Stimulated activated CD4-positive, alpha-beta T cell treated with anti-CD3 and anti-CD28 coated beads, Interleukin-15, amount 100 ng/mL, for 24 hours (primary cell): ENCODE measurements around the gene STX2.
A peak's percentile ranks its signal among the peaks of the same experiment; 100 is the strongest.
"Not testable (repeated sequence)": the region's sequence is repeated elsewhere in the genome, so short reads cannot be mapped to it uniquely, and the experiment has no call there.

Source experiments
- DNase-seq: peaks from one replicate; pipeline ENCODE4 v3.0.0-alpha.2; 2020

Gene STX2

DNA sequence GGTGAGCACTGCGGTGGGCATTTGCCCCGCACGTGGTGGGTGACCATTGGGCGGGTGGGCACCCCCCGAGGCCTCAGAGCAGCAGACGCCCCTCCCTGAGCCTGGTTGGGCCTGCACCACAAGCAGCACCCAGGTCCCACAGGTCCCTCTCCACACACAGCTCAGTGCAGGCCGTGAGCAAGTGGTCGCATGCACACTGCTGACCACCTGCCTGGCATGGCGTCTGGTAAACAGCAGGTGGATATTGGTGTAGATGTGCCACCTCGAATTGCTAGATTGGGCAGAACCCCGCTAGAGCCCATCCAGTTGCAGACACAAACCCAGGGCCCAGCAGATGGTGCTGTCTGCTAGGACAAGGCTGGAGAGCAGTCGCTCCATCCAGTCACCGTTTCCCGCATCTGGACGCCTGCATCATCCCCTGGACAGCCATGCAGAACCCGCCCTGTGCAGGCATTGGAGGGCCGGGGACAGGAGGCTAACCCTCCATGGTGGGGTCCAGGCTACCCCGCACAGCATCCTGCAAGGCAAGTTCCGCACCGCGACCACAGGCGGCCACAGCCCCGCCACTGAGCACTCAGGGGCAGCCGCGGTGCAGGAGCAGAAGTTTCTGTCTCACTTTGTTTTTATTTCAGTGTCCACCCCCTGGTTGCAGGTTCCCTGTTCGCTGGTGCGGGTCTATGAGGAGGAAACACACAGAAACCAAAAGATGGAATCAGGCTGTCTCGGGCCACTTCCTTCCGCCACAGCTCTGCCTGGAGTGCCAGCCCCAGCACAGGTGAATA lies 77.3 kb downstream of the STX2 start:
- peak; percentile 73 for DNase-seq

DNA sequence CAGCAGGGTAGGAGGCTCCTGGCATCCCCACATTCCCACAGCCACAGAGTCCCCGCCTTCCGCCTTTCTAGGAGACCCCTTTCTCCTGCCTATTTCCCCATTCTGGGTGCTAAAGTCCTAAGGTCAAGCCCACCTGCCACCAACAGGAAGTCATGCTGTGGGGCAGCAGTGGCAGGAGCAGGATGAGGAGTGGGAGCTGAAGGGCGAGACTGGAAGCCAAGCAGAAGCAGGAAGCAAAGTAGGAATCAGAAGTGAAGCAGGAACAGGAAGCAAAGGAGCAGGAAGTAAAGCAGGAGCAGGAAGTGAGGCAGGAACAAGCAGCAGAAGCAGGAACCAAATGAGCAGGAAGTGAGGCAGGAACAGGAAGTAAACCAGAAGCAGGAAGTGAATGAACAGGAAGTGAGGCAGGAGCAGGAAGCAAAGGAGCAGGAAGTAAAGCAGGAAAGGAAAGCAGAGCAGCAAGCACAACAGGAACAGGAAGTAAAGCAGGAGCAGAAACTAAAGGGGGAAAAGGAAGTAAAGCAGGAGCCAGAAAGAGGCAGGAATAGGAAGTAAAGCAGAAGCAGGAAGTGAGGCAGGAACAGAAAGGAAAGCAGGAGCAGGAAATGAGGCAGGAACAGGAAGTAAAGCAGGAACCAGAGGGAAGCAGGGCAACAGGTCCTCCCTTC lies 84.7 kb downstream of the STX2 start:
- no peak for DNase-seq

DNA sequence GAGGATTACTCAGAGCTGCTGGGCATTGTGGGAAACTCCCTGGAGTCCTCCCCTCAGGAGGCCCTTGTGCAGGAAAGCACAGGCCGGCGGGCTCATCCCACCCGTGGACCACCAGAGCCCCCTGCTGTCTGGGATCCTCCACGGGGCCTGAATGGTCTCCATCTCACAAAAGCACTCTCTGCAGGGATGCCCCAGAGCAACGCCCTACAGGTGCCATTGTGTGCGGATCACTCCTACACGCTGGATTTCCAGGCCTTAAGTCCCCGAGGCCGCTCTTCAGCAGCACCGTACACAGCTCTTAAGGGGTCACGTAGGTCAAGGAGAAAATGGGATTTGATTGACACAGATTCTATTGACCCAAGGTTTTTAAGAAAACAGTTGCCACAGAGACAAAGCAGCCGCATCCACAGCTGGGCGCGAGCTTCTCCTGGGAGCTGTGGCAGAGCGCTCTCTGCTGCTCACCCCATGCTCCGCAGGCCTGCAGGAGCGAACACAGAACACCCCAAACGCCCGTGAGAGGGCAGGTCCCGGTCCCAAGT lies 86.3 kb downstream of the STX2 start:
- DNase-seq = no peak

DNA sequence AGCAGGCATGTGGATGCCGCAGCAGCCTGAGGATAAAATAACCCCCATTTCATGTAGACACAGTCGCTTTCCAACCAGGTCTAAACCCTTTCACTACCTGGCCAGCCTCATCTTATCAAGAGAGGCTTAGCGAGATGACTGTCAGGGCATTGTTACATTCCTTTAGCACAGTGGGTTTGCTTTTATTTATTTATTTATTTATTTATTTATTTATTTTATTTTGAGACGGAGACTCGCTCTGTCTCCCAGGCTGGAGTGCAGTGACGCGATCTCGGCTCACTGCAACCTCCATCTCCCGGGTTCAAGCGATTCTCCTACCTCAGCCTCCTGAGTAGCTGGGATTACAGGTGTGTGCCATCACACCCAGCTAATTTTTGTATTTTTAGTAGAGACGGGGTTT lies 87.0 kb downstream of the STX2 start:
- not testable (repeated sequence) for DNase-seq

DNA sequence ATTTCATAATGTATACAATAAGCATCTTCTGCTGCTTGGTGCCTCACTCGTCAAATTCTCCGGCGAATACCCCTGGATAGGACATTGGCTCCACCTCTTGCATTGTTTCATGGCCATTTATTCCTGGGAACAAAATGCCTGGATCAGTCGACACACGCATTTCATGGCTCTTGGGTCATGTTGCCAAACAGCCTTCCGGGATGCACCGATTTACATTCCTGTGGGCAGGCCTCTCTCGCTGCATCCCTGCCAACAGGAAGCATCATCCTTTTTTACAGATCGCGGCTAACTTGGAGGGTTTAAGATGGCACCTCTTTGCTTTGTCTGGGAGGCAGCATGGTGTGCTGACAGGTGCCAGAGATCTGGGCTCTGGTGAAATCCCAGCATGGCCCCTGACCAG lies 90.3 kb downstream of the STX2 start:
- DNase-seq = no peak

DNA sequence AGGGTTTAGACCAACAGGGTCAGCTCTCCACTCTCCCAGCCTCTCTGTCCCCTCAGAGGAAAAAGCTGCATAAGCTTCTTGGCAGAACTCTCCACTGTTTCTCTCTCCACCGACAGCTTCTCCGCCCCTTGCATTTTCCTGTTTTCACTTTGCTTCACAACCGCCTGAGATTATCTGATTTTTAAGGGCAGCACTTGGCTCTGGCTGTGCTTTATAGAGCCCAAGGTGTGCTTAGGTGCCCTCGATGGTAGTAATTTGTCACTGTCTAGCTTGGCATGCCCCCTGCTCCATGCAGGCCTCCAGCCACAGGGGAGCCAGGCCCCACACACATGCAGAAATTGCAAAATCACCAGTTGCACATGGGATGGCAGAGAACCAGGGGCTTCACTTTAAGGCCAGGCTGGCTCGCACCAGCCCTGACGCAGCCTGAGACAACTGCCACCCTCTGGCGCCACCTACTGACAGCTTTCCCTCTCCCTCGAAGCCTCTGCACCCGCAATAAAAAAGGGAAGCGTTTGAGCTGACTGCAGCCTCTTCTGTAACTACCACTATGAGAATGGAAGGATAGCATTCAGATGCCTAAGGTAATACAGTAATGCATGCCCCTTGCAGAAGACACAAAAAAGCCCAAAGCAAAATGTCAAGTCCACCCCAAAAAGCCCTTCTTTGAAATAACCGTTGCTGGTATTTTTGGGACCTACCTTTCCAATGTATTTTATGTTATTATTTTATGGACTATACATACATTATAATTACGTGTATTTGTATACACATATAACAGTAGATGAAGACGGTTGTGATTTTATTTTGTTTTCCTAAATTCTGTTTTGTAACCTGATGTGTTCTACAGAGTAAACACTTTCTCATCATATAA lies 90.9 kb downstream of the STX2 start:
- DNase-seq = peak; percentile 86

DNA sequence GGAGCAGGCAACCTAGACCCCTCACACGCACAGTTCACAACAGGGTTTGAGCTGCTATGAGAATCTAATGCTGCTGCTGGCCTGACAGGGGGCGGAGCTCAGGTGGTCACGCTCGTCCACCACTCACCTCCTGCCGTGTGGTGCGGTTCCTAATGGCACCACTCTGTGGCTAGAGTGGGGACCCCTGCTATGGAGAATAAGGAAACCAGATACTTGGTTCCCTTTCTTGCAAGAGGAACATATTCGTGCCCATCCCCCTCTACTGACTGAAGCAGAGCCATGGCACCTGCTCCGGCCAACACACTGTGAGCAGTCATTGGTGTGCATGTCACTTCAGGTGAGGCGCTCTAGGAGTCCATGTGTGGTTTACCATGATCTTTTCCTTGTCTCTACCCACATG lies 92.5 kb downstream of the STX2 start:
- no peak for DNase-seq

DNA sequence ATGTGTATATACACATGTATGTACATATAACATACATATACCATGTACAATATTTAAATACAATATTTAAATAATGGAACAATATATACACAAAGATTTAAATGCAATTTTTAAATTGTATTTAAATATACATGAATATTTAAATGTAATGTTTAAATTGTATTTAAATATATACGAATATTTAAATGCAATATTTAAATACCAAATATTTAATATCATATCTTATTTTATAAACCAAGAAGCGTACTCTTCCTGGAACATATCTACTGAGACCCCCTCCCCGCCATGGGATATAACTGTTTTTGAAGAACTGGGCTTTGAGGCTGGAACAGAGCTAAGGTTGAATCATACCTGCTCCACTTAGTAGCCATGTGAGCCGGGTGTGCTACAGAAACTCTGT lies 93.1 kb downstream of the STX2 start:
- no peak for DNase-seq

DNA sequence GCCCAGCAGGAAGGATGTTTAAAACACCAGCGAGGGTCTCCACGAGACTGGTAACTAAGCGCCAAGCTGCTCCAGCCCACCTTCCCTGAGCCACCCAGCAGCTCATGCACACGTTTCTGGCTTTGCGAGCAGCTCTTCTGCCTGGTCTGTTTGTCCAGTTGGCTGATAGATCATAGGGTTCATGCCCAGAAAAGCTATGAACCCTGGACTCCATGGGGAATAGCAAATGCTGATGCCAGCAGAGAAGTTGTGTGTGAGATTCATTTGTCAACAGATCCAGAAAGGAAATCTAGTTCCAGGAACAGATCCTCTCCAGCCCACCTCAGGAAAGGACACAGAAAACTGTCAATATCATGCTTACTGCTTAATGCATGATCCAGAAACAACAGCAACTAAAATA lies 94.8 kb downstream of the STX2 start:
- no peak for DNase-seq

DNA sequence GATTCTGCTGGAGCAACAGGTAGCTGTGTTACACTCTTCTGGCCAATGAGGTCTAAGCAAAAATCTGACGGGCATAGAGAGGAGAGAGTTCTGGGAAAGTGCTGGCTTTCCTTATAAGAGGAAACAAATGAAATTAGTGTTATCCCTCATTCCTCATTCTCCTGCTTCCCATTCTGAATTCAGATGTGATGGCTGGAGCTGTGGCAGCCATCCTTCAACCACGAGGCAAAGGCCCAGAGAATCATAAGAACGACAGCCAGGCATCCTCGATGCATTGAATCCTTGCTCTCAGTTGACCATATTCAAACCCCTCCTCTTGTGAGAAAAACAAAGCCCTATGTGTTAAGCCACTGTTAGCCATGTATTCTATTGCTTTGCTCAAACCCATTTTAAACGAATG lies 95.4 kb downstream of the STX2 start:
- DNase-seq = no peak

DNA sequence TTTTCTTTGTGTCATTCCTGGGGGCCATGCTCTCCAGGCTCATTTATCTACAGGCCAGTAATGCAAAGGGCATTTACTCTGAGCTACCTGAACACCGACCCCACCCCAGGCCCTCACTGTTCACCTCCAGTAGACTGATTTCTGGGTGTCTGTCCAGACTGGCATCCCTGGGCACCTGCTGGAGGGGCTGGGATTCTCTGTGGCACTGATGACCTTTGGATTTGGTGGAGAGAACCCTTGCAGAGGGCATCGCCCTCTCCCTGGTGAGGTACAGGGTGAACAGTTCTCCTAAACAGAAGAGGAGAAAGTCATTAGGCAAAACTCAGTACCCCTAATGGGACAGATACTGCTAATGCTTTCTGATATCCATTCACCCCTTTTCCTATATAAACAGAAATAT lies 95.9 kb downstream of the STX2 start:
- DNase-seq = no peak

DNA sequence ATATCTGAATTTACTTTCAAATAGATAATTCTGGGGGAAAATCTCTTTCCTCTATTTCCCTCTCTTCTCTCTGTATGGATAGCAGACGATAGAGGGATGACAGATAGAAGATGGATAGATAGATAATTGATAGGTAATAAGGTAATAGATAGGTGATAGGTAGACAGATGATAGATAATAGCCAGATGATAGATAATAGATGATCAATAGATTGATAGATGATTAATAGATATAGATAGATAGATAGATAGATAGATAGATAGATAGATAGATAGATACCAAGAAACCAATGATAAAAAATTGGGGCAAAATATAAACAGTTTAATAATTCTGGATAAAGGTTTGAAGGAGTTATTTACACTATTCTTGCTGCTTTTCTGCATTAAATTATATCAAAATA lies 96.3 kb downstream of the STX2 start:
- DNase-seq = no peak

DNA sequence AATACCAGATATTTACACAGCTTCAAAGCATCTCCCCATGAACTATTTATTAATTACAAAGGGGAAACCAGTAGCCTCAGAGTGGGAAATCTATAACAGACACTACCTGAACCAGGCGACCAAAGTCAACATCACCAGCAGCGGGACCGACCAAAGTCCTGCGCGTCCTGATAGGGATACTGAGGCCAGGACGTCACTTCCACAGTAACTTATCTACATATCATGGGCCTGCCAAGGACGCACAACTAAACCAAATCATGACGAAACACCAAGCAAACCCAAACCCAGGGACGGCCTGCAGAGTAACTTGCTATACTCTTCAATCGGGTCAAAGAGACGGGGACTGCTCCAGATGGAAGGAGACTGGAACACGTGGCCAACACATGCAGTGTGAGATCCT lies 96.9 kb downstream of the STX2 start:
- DNase-seq = no peak
